GM21360 (cell line): ENCODE data around the gene SCAMP2.

Source experiments
- ATAC-seq: cut with Tn5 transposase; IDR thresholded peaks from one replicate; pipeline ENCODE4 v1.9.1; 2021; ENCODE audit warnings: mild to moderate bottlenecking, moderate library complexity; ENCODE audit not compliant: unreplicated experiment

Gene SCAMP2

DNA sequence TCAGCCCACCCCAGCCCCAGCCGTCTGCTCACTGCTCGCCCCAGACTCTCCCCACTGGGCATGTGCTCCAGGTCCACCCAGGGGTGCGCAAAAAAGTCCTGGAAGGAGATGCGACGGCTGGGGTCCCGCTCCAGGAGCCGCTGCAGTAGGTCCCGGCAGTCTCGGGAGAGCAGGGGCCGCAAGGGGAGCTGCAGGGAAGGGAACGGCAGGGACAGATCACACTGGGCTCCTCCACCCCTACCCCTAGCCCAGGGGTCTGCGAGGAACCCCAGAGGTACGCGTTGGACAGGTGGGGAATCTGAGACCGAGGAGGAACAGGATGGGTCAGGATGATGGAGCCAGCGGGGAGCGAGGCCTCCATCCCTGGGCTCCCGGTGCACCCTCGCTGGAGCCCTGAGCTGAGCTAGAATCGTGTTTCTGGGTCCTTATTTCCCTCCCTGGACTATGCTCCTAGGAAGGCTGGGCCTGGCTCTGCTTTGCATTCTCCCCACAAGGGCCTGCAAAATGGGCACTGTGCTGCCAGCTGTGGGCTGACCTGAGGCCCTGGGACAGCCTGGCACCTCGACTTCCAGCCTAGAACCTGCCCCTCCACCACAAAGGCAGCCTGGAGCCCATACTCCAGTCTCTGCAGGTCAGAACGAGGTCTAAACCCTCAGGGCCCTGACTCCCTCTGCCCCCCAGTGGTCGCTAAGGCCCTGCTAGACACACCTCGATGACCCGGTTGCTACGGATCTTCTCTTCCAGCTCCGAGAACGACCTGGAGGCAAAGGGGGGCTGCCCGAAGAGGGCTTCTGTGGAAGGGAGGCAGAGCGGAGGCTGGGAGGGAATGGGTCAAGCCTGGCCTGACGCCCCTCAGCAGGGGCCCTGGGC is 33.4 kb downstream of the SCAMP2 start:
- ATAC-seq: no peak

GRCh38 chr15:74838746-74839525 is 34.2 kb downstream of the SCAMP2 start:
- ATAC-seq: no peak

DNA sequence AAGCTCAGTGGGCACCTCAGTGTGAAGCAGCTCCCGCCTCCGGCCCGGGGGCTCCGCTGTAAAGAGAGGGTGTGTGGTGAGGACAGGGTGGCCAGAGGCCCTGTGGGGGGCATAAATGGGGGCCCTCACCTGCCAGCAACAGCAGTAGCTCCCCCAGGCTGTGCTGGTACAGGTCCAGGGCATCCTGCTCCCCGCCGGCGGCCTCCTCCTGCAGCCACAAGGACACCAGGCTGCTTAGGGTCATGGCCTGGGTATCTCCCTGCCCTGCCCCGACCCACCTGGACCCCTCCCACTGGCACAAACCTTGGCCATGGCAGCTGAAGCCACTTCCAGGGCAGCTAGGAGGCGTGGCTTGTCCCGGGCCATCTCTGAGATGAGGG is 35.0 kb downstream of the SCAMP2 start:
- ATAC-seq: no peak

GRCh38 chr15:74837482-74838136 is 35.6 kb downstream of the SCAMP2 start:
- ATAC-seq: no peak

DNA sequence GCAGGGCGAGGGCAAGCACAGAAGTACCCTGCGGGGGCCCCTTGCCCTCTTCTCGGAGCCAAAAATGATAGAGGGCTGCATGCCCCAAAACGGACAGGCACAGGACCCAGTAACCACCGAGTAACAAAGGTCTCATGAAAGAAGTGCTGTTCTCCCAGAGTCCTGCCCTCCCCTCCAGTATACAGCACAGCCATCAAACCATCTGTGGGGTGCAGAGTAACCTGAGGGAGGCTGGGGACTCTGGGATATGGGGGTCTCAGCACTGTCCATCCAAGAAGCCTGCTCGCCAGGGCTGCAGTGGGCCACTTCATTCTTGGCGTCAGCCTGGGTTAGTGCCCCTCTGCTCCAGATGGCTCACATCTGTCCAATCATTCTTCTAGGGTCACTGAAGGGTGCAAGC is 36.3 kb downstream of the SCAMP2 start:
- ATAC-seq: no peak

GRCh38 chr15:74835312-74835823 is 37.8 kb downstream of the SCAMP2 start:
- ATAC-seq: no peak

- no peak for ATAC-seq
Measured at GRCh38 chr15:74833376-74834107, 39.6 kb downstream of the SCAMP2 start.

GRCh38 chr15:74832826-74833225 is 40.3 kb downstream of the SCAMP2 start:
- no peak for ATAC-seq

- no peak for ATAC-seq
Measured at GRCh38 chr15:74831813-74832495, 41.2 kb downstream of the SCAMP2 start.

- ATAC-seq: no peak
Measured at GRCh38 chr15:74830868-74831267, 42.3 kb downstream of the SCAMP2 start.

DNA sequence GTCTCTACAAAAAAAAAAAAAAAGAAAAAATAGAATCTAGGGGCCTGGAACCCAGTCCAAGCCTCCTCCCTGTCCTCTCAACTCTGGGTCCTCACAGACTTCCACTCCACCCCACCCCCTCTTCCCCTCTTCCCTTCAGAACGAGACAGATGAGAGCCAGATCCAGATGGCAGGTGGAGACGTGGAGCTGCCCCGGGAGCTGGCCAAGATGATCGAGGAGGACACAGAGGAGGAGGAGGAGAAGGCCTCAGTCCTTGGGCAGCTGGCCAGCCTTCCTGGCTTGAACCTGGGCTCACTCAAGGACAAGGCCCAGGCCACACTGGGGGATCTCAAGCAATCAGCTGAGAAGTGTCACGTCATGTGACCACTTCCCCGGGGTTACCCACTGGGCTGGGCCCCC is 43.2 kb downstream of the SCAMP2 start:
- no peak for ATAC-seq

DNA sequence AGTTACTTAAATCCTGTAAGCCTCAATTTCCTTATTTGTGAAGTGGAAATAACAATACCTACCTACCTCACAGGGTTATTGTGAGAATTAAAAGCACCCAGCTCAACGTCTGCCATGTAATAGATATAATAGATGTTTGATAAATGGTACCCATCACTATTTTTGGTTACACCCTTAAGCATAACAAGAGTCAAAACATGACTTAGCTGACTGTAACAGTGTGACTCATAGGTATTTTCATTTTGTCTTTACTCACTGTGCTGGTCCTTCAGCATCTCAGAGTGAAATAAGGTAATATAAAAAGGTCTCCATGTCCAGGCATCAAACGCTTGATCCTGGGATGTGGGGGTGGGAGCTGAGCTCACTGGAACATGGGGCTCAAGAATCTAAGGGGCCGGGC is 43.7 kb downstream of the SCAMP2 start:
- ATAC-seq: no peak

DNA sequence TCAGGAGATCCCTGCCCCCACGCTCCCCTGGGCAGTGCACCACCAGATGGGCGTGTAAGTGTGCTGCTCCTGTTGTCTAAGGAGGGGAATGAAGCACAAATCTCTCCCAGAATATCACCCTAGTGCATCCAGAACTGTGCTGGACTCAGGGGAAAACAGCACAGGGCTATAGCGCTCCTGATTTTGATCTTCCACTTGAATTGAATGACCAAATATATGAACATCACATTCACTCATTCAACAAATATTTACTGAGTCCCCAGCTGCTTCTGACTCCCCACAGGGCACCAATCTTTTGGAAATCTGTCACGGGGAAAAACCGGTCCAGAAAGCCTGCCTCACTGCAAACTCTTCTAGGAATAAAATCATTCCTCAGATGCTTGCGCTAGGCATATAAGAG is 44.3 kb downstream of the SCAMP2 start:
- no peak for ATAC-seq

- ATAC-seq: no peak
Measured at GRCh38 chr15:74827614-74828013, 45.6 kb downstream of the SCAMP2 start.

- ATAC-seq: no peak
Measured at GRCh38 chr15:74826921-74827320, 46.2 kb downstream of the SCAMP2 start.

- no peak for ATAC-seq
Measured at GRCh38 chr15:74826364-74826819, 46.8 kb downstream of the SCAMP2 start, which contains the start of gene CPLX3. Gene CPLX3, plus strand, starts transcription at chr15:74826627. Its CDS starts 77 bp downstream, at chr15:74826704.

- ATAC-seq: no peak
Measured at GRCh38 chr15:74825866-74826265, 47.3 kb downstream of the SCAMP2 start.

DNA sequence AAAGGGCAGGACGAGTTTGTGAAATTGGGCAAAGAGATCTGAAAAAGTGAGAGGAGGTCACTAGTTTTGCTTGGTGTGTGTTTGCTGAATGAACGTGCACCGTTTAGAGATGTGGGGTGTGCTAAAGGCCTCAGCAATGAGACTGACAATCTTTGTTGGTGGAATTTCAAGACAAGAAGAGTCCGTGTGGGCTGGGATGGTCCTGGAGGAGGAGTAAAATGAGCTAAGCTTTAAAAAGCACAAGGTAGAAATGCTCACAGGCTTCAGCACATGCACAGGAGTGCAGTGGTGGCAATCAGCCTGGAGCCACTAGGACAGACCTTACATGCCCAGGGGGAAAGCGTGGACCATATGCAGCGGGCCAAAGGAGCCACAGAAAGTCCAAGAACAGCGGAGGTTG is 48.2 kb downstream of the SCAMP2 start:
- ATAC-seq: no peak

DNA sequence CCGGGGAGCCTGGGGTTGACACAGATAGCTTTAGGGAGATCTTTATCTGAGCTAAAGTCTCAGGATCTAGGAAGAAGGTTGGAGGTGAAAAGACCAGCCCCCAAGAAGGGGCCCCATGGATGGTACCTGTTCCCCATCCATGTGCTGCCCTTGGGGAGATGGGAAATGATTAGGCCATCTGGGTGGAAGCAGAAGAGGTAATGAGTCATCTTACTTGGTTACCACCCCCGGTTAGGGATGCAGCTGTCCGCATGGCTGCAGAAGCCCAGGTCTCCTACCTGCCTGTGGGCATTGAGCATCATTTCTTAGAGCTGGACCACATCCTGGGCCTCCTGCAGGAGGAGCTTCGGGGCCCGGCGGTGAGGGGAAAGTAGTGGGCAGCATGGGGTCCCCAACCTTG is 49.8 kb downstream of the SCAMP2 start:
- no peak for ATAC-seq

GRCh38 chr15:74822233-74822632 is 50.9 kb downstream of the SCAMP2 start:
- no peak for ATAC-seq
